ENCODE results near the gene SLIT3.

The SLIT3 gene

DNA sequence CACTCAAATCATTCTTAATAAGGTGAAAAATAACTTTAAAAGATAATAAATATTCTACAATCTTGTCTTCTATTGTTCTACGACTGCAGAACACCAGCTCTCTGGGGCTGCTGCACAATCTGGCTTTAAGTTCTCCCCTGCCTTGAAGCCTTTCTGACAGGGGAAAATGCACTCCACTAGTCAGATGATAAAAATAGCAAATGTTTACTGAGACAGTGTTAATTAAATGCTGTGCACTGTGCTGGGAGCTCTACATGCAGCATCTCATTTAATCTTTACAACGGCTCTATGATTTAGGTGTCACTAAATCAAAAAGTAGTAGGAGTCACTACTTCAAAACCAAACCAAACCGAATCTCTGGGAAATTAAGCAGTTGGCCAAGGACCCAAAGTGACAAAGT is 132.7 kb downstream of the SLIT3 start:
- Histone ChIP-seq H3K4me3 (ENCODE audit: low read length, poor library complexity, severe bottlenecking) (no peak overlapping the region), H3K9ac (ENCODE audit: low read depth, low read length, poor library complexity, severe bottlenecking) (no peak overlapping the region), H2AFZ (ENCODE audit: low read length) (no peak overlapping the region), H4K20me1 (ENCODE audit: insufficient read depth, low read length, poor library complexity, severe bottlenecking) (no peaks in the 10 kb centered on the region), H3K27me3 (ENCODE audit: insufficient read depth, low read length, poor library complexity, severe bottlenecking) (no peaks in the 10 kb centered on the region), H3K4me1 (ENCODE audit: insufficient read depth, low read length, poor library complexity, severe bottlenecking) (no peaks in the 10 kb centered on the region), H3K9me2 (replicated peaks; ENCODE audit: low read depth, low read length) (no peaks in the 10 kb centered on the region), H3K79me2 (ENCODE audit: insufficient read depth, low read length) (no peaks in the 10 kb centered on the region), H3F3A (ENCODE audit: low read depth) (no peaks in the 10 kb centered on the region), H3K4me2 (ENCODE audit: low read depth, low read length, poor library complexity, severe bottlenecking) (no peak overlapping the region), H3K9me3 (ENCODE audit: insufficient read depth, low read depth, low read length) (no peaks in the 10 kb centered on the region), H3K36me3 (ENCODE audit: insufficient read depth, low read length) (no peaks in the 10 kb centered on the region)
- TF ChIP-seq EZH2phosphoT487 (IDR thresholded peaks at IDR 0.05; ENCODE audit: borderline replicate concordance), result no peak
- TF ChIP-seq, protein P1, sequence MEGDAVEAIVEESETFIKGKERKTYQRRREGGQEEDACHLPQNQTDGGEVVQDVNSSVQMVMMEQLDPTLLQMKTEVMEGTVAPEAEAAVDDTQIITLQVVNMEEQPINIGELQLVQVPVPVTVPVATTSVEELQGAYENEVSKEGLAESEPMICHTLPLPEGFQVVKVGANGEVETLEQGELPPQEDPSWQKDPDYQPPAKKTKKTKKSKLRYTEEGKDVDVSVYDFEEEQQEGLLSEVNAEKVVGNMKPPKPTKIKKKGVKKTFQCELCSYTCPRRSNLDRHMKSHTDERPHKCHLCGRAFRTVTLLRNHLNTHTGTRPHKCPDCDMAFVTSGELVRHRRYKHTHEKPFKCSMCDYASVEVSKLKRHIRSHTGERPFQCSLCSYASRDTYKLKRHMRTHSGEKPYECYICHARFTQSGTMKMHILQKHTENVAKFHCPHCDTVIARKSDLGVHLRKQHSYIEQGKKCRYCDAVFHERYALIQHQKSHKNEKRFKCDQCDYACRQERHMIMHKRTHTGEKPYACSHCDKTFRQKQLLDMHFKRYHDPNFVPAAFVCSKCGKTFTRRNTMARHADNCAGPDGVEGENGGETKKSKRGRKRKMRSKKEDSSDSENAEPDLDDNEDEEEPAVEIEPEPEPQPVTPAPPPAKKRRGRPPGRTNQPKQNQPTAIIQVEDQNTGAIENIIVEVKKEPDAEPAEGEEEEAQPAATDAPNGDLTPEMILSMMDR (conservative IDR thresholded peaks at IDR 0.05; ENCODE audit: low read length), result no peak

DNA sequence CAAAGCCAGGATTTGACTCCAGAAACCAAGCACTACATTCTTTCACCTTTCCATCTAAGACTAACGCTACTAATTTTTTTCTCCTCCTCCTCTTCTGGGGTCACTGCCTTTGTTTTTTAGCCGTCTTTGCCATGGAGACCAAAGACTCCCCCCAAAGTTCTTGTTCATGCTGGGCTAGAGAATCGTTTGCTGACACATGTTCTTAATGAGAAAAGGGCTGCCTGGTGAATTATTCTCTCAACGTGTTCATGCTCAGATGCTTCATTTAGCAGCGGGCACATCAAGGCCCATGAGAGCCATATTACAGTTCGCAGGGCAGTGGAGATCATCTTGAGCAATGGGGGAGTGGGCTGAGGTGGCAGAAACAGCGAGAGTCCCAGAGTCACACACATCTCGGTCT is 134.9 kb downstream of the SLIT3 start:
- Histone ChIP-seq H3K4me3 (ENCODE audit: low read length, poor library complexity, severe bottlenecking) (no peak overlapping the region), H4K20me1 (ENCODE audit: insufficient read depth, low read length, poor library complexity, severe bottlenecking) (no peaks in the 10 kb centered on the region), H3K4me1 (ENCODE audit: insufficient read depth, low read length, poor library complexity, severe bottlenecking) (no peaks in the 10 kb centered on the region), H3K9ac (ENCODE audit: low read depth, low read length, poor library complexity, severe bottlenecking) (no peak overlapping the region), H3K9me3 (ENCODE audit: insufficient read depth, low read depth, low read length) (no peaks in the 10 kb centered on the region), H3K27me3 (ENCODE audit: insufficient read depth, low read length, poor library complexity, severe bottlenecking) (no peaks in the 10 kb centered on the region), H3F3A (ENCODE audit: low read depth) (no peaks in the 10 kb centered on the region), H3K36me3 (ENCODE audit: insufficient read depth, low read length) (no peaks in the 10 kb centered on the region), H3K4me2 (ENCODE audit: low read depth, low read length, poor library complexity, severe bottlenecking) (no peak overlapping the region), H2AFZ (ENCODE audit: low read length) (no peak overlapping the region), H3K9me2 (replicated peaks; ENCODE audit: low read depth, low read length) (no peaks in the 10 kb centered on the region), H3K79me2 (ENCODE audit: insufficient read depth, low read length) (no peaks in the 10 kb centered on the region)
- TF ChIP-seq EZH2phosphoT487 (IDR thresholded peaks at IDR 0.05; ENCODE audit: borderline replicate concordance), result no peak
- TF ChIP-seq, protein P1 (conservative IDR thresholded peaks at IDR 0.05; ENCODE audit: low read length), result no peak

DNA sequence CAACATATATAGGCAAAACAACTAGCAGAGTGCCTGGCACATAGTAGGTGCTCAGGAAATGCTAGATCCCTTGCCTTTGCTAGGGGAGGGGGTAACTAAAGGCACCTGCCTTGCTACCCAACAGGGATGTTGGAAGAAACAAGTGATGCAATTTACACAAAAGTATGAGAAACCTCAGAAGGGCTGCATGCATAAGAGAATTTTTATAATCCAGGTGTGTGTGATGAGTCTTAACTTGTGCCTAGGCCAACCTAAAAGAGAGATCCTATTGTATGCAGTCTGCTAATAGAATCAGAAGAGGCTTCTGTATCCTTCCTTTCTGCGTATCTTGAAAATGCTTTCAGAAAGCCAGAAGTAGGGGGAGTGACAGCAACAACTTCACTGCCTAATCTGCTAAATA is 135.9 kb downstream of the SLIT3 start:
- H3K4me2 ChIP-seq (ENCODE audit: low read depth, low read length, poor library complexity, severe bottlenecking), result no peak overlapping the region
- no peaks in the 10 kb centered on the region for H3K9me3 ChIP-seq (ENCODE audit: insufficient read depth, low read depth, low read length)
- H3K27me3 ChIP-seq (ENCODE audit: insufficient read depth, low read length, poor library complexity, severe bottlenecking), result no peaks in the 10 kb centered on the region
- no peaks in the 10 kb centered on the region for H3F3A ChIP-seq (ENCODE audit: low read depth)
- H3K4me3 ChIP-seq (ENCODE audit: low read length, poor library complexity, severe bottlenecking), result no peak overlapping the region
- no peak overlapping the region for H2AFZ ChIP-seq (ENCODE audit: low read length)
- H3K4me1 ChIP-seq (ENCODE audit: insufficient read depth, low read length, poor library complexity, severe bottlenecking), result no peaks in the 10 kb centered on the region
- no peaks in the 10 kb centered on the region for H3K9me2 ChIP-seq (replicated peaks; ENCODE audit: low read depth, low read length)
- no peak for TF ChIP-seq EZH2phosphoT487 (IDR thresholded peaks at IDR 0.05; ENCODE audit: borderline replicate concordance)
- TF ChIP-seq, protein P1 (conservative IDR thresholded peaks at IDR 0.05; ENCODE audit: low read length), result no peak
- H3K36me3 ChIP-seq (ENCODE audit: insufficient read depth, low read length), result no peaks in the 10 kb centered on the region
- H3K79me2 ChIP-seq (ENCODE audit: insufficient read depth, low read length), result no peaks in the 10 kb centered on the region
- H3K9ac ChIP-seq (ENCODE audit: low read depth, low read length, poor library complexity, severe bottlenecking), result no peak overlapping the region
- H4K20me1 ChIP-seq (ENCODE audit: insufficient read depth, low read length, poor library complexity, severe bottlenecking), result no peaks in the 10 kb centered on the region

All from Loucy (cell line).